ENCODE data around the gene GRIN2A. TPM values are rescaled to one million over a fixed set of nuclear protein-coding genes. Genes with fewer than 3 reads are reported as not detected.

GRIN2A gene
- total RNA-seq, 3 donors from 2014 or later, result 0.29 to 0.33 TPM; not detected in 1

DNA sequence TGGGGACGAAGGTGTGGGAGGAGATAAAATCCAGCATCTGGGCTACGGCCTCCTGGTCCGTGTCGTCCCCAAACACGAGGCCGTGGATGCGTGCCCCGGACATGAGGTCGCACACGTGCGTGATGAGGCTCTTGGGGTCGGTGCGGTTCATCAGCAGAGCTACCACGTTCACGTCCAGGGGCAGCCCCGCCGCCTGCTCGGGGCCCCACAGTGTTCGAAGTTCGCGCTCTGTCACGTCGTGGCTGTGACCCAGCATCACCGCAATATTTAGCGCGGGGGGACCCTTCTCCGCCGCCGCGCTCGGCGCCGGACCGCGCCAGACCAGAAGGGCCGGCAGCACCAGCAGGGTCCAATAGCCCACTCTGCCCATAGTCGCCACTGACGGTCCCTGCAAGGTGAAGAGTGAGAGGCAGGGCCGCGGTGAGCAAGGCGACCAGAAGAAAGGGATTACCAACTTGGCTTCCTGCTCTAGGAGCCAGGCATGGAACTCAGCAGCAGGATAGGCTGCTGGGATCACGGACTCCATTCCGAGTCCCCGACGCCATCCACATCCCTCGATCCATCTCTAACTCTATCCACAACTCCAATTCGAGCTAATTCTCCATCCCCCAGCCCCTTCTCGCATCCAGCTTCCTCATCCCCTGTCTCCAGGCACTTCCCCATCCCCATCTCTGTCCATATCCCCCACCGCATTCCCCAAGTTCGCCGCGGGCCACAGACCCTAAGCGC lies 2.0 kb downstream of the GRIN2A start:
- H3K4me3 ChIP-seq, result no peak overlapping the region
- no peaks in the 10 kb centered on the region for H3K9me3 ChIP-seq
- H3K27ac ChIP-seq, result no peak overlapping the region
- DNase-seq (ENCODE audit: low spot score in 2 of 2), result no peak
- no peaks in the 10 kb centered on the region for H3K36me3 ChIP-seq
- peaks cover 0 to 6% of the 10 kb centered on the region in 2 donors for H3K4me1 ChIP-seq
- TF ChIP-seq POLR2AphosphoS5 (IDR thresholded peaks at IDR 0.05) (no peak), POLR2A (IDR thresholded peaks at IDR 0.05) (no peak)
- TF ChIP-seq, protein P1, sequence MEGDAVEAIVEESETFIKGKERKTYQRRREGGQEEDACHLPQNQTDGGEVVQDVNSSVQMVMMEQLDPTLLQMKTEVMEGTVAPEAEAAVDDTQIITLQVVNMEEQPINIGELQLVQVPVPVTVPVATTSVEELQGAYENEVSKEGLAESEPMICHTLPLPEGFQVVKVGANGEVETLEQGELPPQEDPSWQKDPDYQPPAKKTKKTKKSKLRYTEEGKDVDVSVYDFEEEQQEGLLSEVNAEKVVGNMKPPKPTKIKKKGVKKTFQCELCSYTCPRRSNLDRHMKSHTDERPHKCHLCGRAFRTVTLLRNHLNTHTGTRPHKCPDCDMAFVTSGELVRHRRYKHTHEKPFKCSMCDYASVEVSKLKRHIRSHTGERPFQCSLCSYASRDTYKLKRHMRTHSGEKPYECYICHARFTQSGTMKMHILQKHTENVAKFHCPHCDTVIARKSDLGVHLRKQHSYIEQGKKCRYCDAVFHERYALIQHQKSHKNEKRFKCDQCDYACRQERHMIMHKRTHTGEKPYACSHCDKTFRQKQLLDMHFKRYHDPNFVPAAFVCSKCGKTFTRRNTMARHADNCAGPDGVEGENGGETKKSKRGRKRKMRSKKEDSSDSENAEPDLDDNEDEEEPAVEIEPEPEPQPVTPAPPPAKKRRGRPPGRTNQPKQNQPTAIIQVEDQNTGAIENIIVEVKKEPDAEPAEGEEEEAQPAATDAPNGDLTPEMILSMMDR (IDR thresholded peaks at IDR 0.05), result no peak
- intact Hi-C loops (cut with DNase I; ENCODE audit: low total_unique reads), result no loop called here
- H3K27me3 ChIP-seq, result peaks cover 5 to 49% of the 10 kb centered on the region in 2 donors

DNA sequence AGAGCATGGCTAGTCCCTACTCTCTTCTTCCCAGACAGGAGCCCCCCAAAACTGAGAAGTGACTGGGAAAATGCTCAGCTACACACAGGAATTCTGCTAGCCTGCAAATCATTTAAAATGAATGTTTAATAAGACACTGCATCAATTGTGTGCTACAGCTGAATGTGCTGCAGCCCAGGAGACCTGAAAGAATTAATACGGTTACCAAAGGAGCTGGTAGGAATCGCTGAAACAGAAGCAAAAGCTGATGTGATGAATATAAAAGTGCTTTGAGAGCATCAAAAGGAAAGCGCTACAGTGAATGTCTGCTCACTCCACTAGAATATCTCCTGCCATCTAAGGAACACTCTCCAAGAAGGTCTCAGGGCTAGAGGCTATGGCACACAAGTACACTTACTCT lies 3.7 kb downstream of the GRIN2A start:
- no peak for TF ChIP-seq POLR2A (IDR thresholded peaks at IDR 0.05)
- TF ChIP-seq POLR2AphosphoS5 (IDR thresholded peaks at IDR 0.05), result no peak
- no peak overlapping the region for H3K27ac ChIP-seq
- intact Hi-C loops (cut with DNase I; ENCODE audit: low total_unique reads), result no loop called here

DNA sequence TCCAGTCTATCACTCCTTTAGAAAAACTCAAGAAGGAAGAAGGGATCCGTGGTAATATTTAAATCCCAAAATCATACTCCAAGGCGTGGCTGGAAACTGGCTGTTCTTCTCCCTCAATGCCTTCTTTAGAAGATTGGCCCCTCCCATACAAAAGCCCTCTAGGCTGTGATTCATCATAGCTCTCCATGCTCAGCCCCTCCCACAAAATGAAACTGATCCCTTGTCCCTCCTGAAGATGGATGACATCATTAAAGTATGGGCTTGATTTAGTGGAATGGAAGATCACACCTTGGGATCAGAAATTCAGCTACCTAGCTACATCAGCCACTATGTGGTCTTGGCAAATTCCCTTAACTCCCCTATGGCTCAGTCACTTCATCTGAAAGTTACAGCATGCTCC lies 4.1 kb downstream of the GRIN2A start:
- H3K27ac ChIP-seq, result no peak overlapping the region
- intact Hi-C loops (cut with DNase I; ENCODE audit: low total_unique reads), result no loop called here
- TF ChIP-seq POLR2AphosphoS5 (IDR thresholded peaks at IDR 0.05), result no peak
- TF ChIP-seq POLR2A (IDR thresholded peaks at IDR 0.05), result no peak
- TF ChIP-seq, protein P1 (IDR thresholded peaks at IDR 0.05), result no peak

More for the DNA sequence above, 3.7 kb downstream of the GRIN2A start:
- H3K36me3 ChIP-seq, result no peaks in the 10 kb centered on the region
- no peaks in the 10 kb centered on the region for H3K9me3 ChIP-seq
- DNase-seq (ENCODE audit: low spot score in 2 of 2), result no peak
- H3K27me3 ChIP-seq, result peaks cover 5 to 38% of the 10 kb centered on the region in 2 donors
- H3K4me3 ChIP-seq, result no peak overlapping the region
- H3K4me1 ChIP-seq, result peaks cover 0 to 6% of the 10 kb centered on the region in 2 donors

DNA sequence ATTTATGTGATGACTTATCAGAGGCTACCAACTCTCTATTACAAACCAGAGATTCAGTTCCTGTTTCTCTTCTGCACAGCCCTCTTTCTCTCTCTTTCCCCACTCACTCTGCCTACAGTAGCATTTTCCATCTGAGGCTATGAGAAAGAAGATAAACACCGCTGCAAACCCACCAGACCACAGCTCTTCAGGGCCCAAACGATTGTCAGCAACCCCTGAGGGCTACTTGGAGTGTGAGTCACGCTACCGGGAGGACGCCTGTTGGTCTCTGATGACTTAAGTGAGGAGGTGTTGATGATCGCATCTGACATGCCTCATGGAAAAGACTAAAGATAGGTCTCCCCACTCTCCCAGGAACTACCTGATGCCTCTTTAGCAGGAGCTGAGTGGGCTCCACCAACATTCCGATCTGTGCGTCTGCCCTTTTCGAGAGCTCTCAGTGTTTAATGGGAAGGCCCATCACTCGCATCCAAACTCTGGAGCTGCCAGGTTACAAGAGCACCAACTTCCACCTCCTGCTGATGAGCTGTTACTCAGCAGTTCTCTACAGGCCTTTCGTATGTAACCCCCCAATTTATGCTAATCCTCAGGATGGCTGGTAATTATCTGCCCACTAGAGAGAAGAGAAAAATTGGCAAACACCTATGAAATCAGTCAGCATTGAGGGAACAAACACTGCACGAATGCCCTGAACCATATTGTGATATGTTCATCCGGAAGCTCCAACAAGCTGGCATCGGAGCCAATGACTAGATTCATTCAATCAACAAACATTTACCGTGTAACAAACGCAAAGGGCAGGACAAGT lies 9.2 kb downstream of the GRIN2A start:
- no peak overlapping the region for H3K4me3 ChIP-seq
- no peaks in the 10 kb centered on the region for H3K27me3 ChIP-seq
- intact Hi-C loops (cut with DNase I; ENCODE audit: low total_unique reads), result no loop called here
- TF ChIP-seq, protein P1 (IDR thresholded peaks at IDR 0.05), result no peak
- TF ChIP-seq POLR2A (IDR thresholded peaks at IDR 0.05), result no peak
- TF ChIP-seq POLR2AphosphoS5 (IDR thresholded peaks at IDR 0.05), result no peak
- H3K36me3 ChIP-seq, result no peaks in the 10 kb centered on the region
- no peak for DNase-seq (ENCODE audit: low spot score in 2 of 2)
- H3K9me3 ChIP-seq, result no peaks in the 10 kb centered on the region
- H3K27ac ChIP-seq, result no peak overlapping the region
- H3K4me1 ChIP-seq, result no peaks in the 10 kb centered on the region

More for the DNA sequence above, 4.1 kb downstream of the GRIN2A start:
- Histone ChIP-seq H3K4me3 (no peak overlapping the region), H3K9me3 (no peaks in the 10 kb centered on the region), H3K36me3 (no peaks in the 10 kb centered on the region), H3K4me1 (peaks cover 0 to 6% of the 10 kb centered on the region in 2 donors), H3K27me3 (peaks cover 5 to 34% of the 10 kb centered on the region in 2 donors)
- DNase-seq (ENCODE audit: low spot score in 2 of 2), result no peak

DNA sequence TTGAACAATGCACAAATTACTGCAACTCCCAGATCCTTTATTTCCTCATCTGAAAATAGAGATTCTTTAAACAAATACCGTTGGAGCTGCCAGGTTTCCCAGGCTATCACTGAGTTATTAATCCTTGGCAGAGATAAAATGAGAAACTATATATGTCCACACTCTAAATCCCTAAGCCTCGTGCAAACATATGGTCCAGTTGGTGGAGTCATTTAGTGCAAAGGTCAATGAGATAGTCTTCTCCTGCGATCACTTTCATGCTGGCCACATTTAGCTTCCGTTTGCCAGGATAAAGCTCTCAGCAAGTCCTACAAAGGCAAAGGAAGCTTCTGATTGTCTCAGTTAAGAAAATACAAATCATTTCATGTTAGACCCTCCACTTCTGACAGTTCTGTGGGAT lies 11.0 kb downstream of the GRIN2A start:
- Histone ChIP-seq H3K36me3 (no peaks in the 10 kb centered on the region), H3K27ac (no peak overlapping the region), H3K9me3 (no peaks in the 10 kb centered on the region), H3K27me3 (no peaks in the 10 kb centered on the region), H3K4me3 (no peak overlapping the region), H3K4me1 (no peaks in the 10 kb centered on the region)
- TF ChIP-seq POLR2A (IDR thresholded peaks at IDR 0.05), result no peak
- TF ChIP-seq, protein P1 (IDR thresholded peaks at IDR 0.05), result no peak
- no peak for TF ChIP-seq POLR2AphosphoS5 (IDR thresholded peaks at IDR 0.05)
- intact Hi-C loops (cut with DNase I; ENCODE audit: low total_unique reads), result no loop called here
- DNase-seq (ENCODE audit: low spot score in 2 of 2), result no peak
